ENCODE data around the gene PRIM2.

DNA sequence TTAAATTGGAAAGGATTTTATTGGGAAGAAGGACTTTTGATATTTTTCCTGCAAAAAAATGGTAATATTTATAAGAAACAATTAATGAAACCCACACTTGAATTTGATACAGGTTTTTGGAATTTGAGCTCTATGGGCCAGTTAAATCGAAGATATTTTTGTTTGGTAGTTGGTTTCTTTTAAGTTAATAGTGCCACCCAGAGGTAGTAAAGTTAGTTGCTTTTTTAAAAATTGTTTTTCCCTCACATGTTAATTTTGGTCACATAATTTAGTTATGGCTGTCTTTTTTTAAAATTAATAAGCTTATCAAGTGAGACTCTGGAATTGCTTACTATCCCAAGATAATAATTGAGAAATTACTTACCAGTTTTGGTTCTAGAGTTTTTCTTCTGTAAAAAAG, 7.1 kb downstream of the PRIM2 start:
- TF ChIP-seq, protein P1, sequence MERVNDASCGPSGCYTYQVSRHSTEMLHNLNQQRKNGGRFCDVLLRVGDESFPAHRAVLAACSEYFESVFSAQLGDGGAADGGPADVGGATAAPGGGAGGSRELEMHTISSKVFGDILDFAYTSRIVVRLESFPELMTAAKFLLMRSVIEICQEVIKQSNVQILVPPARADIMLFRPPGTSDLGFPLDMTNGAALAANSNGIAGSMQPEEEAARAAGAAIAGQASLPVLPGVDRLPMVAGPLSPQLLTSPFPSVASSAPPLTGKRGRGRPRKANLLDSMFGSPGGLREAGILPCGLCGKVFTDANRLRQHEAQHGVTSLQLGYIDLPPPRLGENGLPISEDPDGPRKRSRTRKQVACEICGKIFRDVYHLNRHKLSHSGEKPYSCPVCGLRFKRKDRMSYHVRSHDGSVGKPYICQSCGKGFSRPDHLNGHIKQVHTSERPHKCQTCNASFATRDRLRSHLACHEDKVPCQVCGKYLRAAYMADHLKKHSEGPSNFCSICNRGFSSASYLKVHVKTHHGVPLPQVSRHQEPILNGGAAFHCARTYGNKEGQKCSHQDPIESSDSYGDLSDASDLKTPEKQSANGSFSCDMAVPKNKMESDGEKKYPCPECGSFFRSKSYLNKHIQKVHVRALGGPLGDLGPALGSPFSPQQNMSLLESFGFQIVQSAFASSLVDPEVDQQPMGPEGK (CRISPR knock-in tag; IDR thresholded peaks at IDR 0.05; ENCODE audit: borderline replicate concordance): no peak
- TF ChIP-seq, protein P2, sequence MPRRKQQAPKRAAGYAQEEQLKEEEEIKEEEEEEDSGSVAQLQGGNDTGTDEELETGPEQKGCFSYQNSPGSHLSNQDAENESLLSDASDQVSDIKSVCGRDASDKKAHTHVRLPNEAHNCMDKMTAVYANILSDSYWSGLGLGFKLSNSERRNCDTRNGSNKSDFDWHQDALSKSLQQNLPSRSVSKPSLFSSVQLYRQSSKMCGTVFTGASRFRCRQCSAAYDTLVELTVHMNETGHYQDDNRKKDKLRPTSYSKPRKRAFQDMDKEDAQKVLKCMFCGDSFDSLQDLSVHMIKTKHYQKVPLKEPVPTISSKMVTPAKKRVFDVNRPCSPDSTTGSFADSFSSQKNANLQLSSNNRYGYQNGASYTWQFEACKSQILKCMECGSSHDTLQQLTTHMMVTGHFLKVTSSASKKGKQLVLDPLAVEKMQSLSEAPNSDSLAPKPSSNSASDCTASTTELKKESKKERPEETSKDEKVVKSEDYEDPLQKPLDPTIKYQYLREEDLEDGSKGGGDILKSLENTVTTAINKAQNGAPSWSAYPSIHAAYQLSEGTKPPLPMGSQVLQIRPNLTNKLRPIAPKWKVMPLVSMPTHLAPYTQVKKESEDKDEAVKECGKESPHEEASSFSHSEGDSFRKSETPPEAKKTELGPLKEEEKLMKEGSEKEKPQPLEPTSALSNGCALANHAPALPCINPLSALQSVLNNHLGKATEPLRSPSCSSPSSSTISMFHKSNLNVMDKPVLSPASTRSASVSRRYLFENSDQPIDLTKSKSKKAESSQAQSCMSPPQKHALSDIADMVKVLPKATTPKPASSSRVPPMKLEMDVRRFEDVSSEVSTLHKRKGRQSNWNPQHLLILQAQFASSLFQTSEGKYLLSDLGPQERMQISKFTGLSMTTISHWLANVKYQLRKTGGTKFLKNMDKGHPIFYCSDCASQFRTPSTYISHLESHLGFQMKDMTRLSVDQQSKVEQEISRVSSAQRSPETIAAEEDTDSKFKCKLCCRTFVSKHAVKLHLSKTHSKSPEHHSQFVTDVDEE (CRISPR knock-in tag; IDR thresholded peaks at IDR 0.05): no peak
- TF ChIP-seq TCF4 (CRISPR knock-in tag; IDR thresholded peaks at IDR 0.05; ENCODE audit: borderline replicate concordance) (no peak), ISL1 (CRISPR knock-in tag; IDR thresholded peaks at IDR 0.05) (no peak)
